Type B pancreatic cell (in vitro differentiated cells): ENCODE measurements around the gene H6PD. TPM values are rescaled to one million over a fixed set of nuclear protein-coding genes. Genes with fewer than 3 reads are reported as not detected.

Source experiments
- DNase-seq: peaks from one replicate; pipeline ENCODE4 v3.0.0; 2021; ENCODE audit warnings: mixed read lengths; ENCODE audit not compliant: unreplicated experiment; ENCODE audit errors: extremely low spot score
- H3K27ac Mint-ChIP-seq: 2 replicates; pipeline ENCODE4 v1.8.0; 2021; ENCODE audit warnings: mild to moderate bottlenecking, mixed read lengths
- H3K27me3 Mint-ChIP-seq: 2 replicates; pipeline ENCODE4 v1.8.0; 2021; ENCODE audit warnings: mixed read lengths
- H3K36me3 Mint-ChIP-seq: 2 replicates; pipeline ENCODE4 v1.8.0; 2021; ENCODE audit warnings: mixed read lengths
- H3K4me1 Mint-ChIP-seq: one replicate; pipeline ENCODE4 v1.8.0; 2021; ENCODE audit warnings: mixed read lengths; ENCODE audit not compliant: unreplicated experiment
- H3K4me3 Mint-ChIP-seq: 2 replicates; pipeline ENCODE4 v1.8.0; 2021; ENCODE audit warnings: mild to moderate bottlenecking, mixed read lengths
- H3K9me3 Mint-ChIP-seq: 2 replicates; pipeline ENCODE4 v1.8.0; 2021; ENCODE audit warnings: mixed read lengths
- CTCF ChIP-seq: fragments of 200-600 bp; sonication (generic); conservative IDR thresholded peaks from 2 replicates; pipeline ENCODE4 v1.5.0; 2021; ENCODE audit warnings: antibody characterized with exemption, mild to moderate bottlenecking
- total RNA-seq: library from RNA; stranded (reverse); gene quantifications from 2 replicates; pipeline ENCODE4 v1.2.1, GENCODE V29; 2021; ENCODE audit warnings: low replicate concordance

The H6PD gene
- total RNA-seq, 1 donor from 2014 or later, result 26.1 TPM

- TF ChIP-seq CTCF, result no peak
- H3K9me3 Mint-ChIP-seq, result no peaks in the 10 kb centered on the region
- H3K27me3 Mint-ChIP-seq, result no peaks in the 10 kb centered on the region
- H3K4me1 Mint-ChIP-seq, result peaks cover 28% of the 10 kb centered on the region
- no peaks in the 10 kb centered on the region for H3K36me3 Mint-ChIP-seq
- no peak for DNase-seq
- H3K4me3 Mint-ChIP-seq, result no peak overlapping the region
- H3K27ac Mint-ChIP-seq, result no peak overlapping the region
Observed at GRCh38 chr1:9317591-9318417, 83.2 kb downstream of the H6PD start.

GRCh38 chr1:9319208-9319788, 84.7 kb downstream of the H6PD start:
- Mint-ChIP-seq H3K27ac (no peak overlapping the region), H3K36me3 (no peaks in the 10 kb centered on the region), H3K9me3 (no peaks in the 10 kb centered on the region), H3K27me3 (no peaks in the 10 kb centered on the region), H3K4me1 (peaks cover 28% of the 10 kb centered on the region), H3K4me3 (no peak overlapping the region)
- no peak for DNase-seq
- TF ChIP-seq CTCF, result no peak

- Mint-ChIP-seq H3K36me3 (no peaks in the 10 kb centered on the region), H3K27ac (no peak overlapping the region), H3K4me1 (peaks cover 28% of the 10 kb centered on the region), H3K9me3 (no peaks in the 10 kb centered on the region), H3K4me3 (no peak overlapping the region), H3K27me3 (no peaks in the 10 kb centered on the region)
- no peak for TF ChIP-seq CTCF
- DNase-seq, result no peak
Observed at GRCh38 chr1:9319789-9320519, 85.4 kb downstream of the H6PD start.

Other genes starting within 250 kb of the H6PD start
- gene SLC2A7, start 208.4 kb upstream of the H6PD start, total RNA-seq, result not detected in 2 replicates
- 2.7 and 10.7 TPM in 2 replicates for gene SLC2A5, start 165.1 kb upstream of the H6PD start, total RNA-seq
- 7.7 and 26.6 TPM in 2 replicates for gene GPR157, start 105.7 kb upstream of the H6PD start, total RNA-seq
- gene SPSB1, start 58.1 kb downstream of the H6PD start, total RNA-seq, result 5.6 and 17.4 TPM in 2 replicates